ENCODE results near the gene DCST2. TPM values are rescaled to one million over a fixed set of nuclear protein-coding genes. Genes with fewer than 3 reads are reported as not detected.
A peak's percentile ranks its signal among the peaks of the same experiment; 100 is the strongest.

DCST2 gene
- total and polyA plus RNA-seq, 2 of the 8 experiments (the other 6 are each of a cell fraction or from before 2014, with no cell fraction given), result 0.43 to 2.1 TPM

DNA sequence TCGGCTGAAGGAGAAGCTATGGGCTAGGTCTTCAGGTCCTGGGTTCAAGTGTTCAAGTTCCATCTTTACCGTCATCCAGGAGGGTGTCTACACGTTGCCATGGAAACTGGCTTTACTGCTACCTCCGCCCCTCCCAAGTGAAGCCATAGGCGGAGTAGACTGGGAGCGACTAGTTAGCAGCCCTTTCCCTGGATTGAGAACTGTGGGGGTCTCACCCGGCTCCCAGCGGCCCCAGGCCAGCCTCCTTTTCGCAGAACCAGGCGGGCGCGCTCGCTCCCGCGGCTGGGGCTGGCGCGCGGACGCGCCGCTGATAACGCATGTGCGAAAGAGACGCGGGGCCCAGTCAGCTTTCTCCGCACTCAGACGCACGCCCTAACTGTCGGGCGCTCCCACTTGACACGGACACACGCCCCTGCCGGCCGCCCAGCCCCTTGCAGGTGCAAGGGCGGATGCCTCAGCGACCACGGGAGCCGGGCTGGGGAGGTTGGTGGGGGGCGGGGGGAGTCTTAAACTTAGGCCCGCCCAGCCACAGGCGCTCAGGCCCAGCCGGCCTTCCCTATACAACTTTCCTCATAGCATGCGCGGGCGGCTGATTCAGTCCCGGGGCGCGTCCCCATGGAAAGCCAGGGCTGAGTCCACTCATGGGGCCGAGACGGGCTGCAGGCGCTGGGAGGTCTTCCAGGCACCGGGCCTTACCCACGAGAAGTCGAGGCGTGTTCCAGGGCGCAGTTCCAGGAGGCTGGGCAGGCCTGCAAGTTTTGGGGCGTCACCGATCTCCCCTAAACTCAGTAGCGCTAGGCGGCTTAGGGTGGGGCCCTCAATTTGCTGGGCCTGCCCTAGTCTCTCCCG is 37.4 kb upstream of the DCST2 start:
- Histone ChIP-seq H3K79me1 (ENCODE audit: low read depth, low read length) (no peaks in the 10 kb centered on the region), H3K4me1 (replicated peaks in 1 of 4; ENCODE audit: control insufficient read depth in 3 of 4, insufficient read depth in 4 of 4, low read length in 3 of 4) (peaks cover 4 to 33% (median 21%) of the 10 kb centered on the region in 4 experiments), H3K18ac (ENCODE audit: extremely low read depth, low read length) (peak overlapping the region; percentile 51; the same call in 1 of the 2 replicates), H3K4me2 (ENCODE audit: insufficient read depth in 1 of 2, low read depth in 2 of 2, low read length in 2 of 2) (peak overlapping the region; percentile 97 to 99), H3K79me2 (ENCODE audit: control insufficient read depth in 1 of 2, insufficient read depth in 2 of 2, low read length in 2 of 2) (peaks cover 0 to 5% of the 10 kb centered on the region in 2 experiments; a peak in 1 of 4 replicates), H3K36me3 (ENCODE audit: control insufficient read depth in 2 of 4, insufficient read depth in 4 of 4, low read length in 3 of 4) (peaks cover 0 to 12% (median 4%) of the 10 kb centered on the region in 4 experiments; a peak in 5 of 8 replicates), H3K14ac (ENCODE audit: insufficient read length) (no peak overlapping the region), H4K8ac (ENCODE audit: extremely low read depth, insufficient read depth, low read length) (no peak overlapping the region; the same call in 1 of the 2 replicates), H2BK20ac (ENCODE audit: low read length) (no peak overlapping the region), H3K4ac (replicated peaks; ENCODE audit: insufficient read length, low read depth, low read length) (no peak overlapping the region), H3K23ac (ENCODE audit: insufficient read length) (no peak overlapping the region), H3K9ac (replicated peaks in 1 of 4; ENCODE audit: extremely low read depth in 1 of 4, low read depth in 3 of 4, low read length in 3 of 4) (peak overlapping the region in 3 of 4 experiments; percentile 13 to 57 (median 30); a peak in 6 of 7 replicates), H2AFZ (ENCODE audit: low read length) (no peak overlapping the region; the same call in 1 of the 2 replicates), H3K27me3 (replicated peaks in 1 of 4; ENCODE audit: control insufficient read depth in 3 of 4, extremely low read depth in 1 of 4, insufficient read depth in 3 of 4, low read length in 3 of 4) (peaks cover 0 to 7% (median 1%) of the 10 kb centered on the region in 4 experiments; a peak in 3 of 7 replicates), H3K27ac (ENCODE audit: low read depth, low read length) (no peak overlapping the region), H2BK15ac (ENCODE audit: low read length) (peak overlapping the region; percentile 61; the same call in 1 of the 2 replicates), H4K91ac (replicated peaks; ENCODE audit: insufficient read length, low read length) (no peak overlapping the region), H2BK5ac (ENCODE audit: low read depth, low read length) (peak overlapping the region; percentile 60; the same call in 1 of the 2 replicates), H2BK120ac (replicated peaks; ENCODE audit: low read depth, low read length) (no peak overlapping the region), H4K20me1 (replicated peaks in 1 of 2; ENCODE audit: control insufficient read depth in 1 of 2, insufficient read depth in 2 of 2, low read length in 2 of 2) (peaks cover 12 to 19% of the 10 kb centered on the region in 2 experiments), H3K56ac (replicated peaks; ENCODE audit: insufficient read length, low read depth, low read length) (no peak overlapping the region), H3K23me2 (ENCODE audit: low read depth, low read length) (peaks cover 11% of the 10 kb centered on the region), H3K9me3 (ENCODE audit: insufficient read depth in 2 of 2, low read depth in 1 of 2, low read length in 1 of 2) (no peaks in the 10 kb centered on the region), H2BK12ac (ENCODE audit: low read depth, low read length) (0 out of 2 replicates have a peak overlapping the region, but pooled peaks have one; percentile 60), H2AK5ac (ENCODE audit: low read depth, low read length) (0 out of 2 replicates have a peak overlapping the region, but pooled peaks have one; percentile 90), H3K4me3 (ENCODE audit: extremely low read depth in 1 of 4, insufficient read depth in 2 of 4, low read depth in 3 of 4, low read length in 4 of 4) (peak overlapping the region; percentile 42 to 64 (median 57)), H4K5ac (ENCODE audit: insufficient read length, low read depth, low read length) (no peak overlapping the region)
- DNase-seq (ENCODE audit: low read depth in 1 of 2, low spot score in 2 of 2), result peak in 1 of 2 experiments; percentile 85
- POLR2A ChIA-PET (ENCODE audit: partially characterized antibody), result interaction anchor here (0.6 to 3.2 kb wide), 17 partner anchors 8 to 480 kb away, joined by 3 to 21 read pairs (median 3); partner anchors contain the start of genes EFNA3, EFNA4, PBXIP1 and SHC1
- FAIRE-seq, result no peak
- WGBS, 2 experiments (ENCODE audit: extremely low coverage in 1 of 2, insufficient coverage in 1 of 2, insufficient read length in 1 of 2, insufficient replicate concordance in 2 of 2, low coverage in 1 of 2, low lambda C conversion rate in 2 of 2, missing lambda C conversion rate in 1 of 2), result 5% methylated on average over 47 of the region's 61 CpGs; no CpG with 5 or more reads in 1 of the 2 experiments
- CTCF ChIA-PET (ENCODE audit: partially characterized antibody), result interaction anchor here (0.7 to 33.9 kb wide), 11 partner anchors 9 to 208 kb away, joined by 3 to 907 read pairs (median 6); partner anchors contain the start of genes ADAM15, EFNA1, EFNA3 and EFNA4
- TF ChIP-seq SAP30 (IDR thresholded peaks at IDR 0.05; ENCODE audit: insufficient read depth, insufficient replicate concordance, low read length) (no peak), GABPA (IDR thresholded peaks at IDR 0.05; ENCODE audit: borderline replicate concordance, insufficient read depth, low read length) (peak; percentile 52; the same call in 1 of the 2 replicates), HDAC6 (IDR thresholded peaks at IDR 0.05; ENCODE audit: low read depth, low read length) (no peak), TEAD4 (IDR thresholded peaks at IDR 0.05; ENCODE audit: low read depth, low read length) (peak; percentile 39; the same call in 1 of the 2 replicates), RAD21 (IDR thresholded peaks at IDR 0.05 in 1 of 2, conservative IDR thresholded peaks at IDR 0.05 in 1 of 2; ENCODE audit: low read depth in 2 of 2, low read length in 2 of 2) (peak in 1 of 2 experiments; percentile 6; a peak in 1 of 4 replicates), RBBP5 (IDR thresholded peaks at IDR 0.05; ENCODE audit: borderline replicate concordance, low read depth, low read length) (0 out of 2 replicates have a peak, but pooled peaks have one; percentile 65), CBX8 (IDR thresholded peaks at IDR 0.05; ENCODE audit: borderline replicate concordance, low read depth, low read length) (no peak)
- TF ChIP-seq, protein P1, sequence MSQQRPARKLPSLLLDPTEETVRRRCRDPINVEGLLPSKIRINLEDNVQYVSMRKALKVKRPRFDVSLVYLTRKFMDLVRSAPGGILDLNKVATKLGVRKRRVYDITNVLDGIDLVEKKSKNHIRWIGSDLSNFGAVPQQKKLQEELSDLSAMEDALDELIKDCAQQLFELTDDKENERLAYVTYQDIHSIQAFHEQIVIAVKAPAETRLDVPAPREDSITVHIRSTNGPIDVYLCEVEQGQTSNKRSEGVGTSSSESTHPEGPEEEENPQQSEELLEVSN (IDR thresholded peaks at IDR 0.05), result no peak; the same call in 1 of the 2 replicates

Data from H1 (cell line).